Astrocyte (in vitro differentiated cells and primary cell): ENCODE results near the gene CALU.

Experiments used
- CTCF ChIP-seq: IDR thresholded peaks from 2 replicates; pipeline ENCODE4 v1.5.1; 2011; ENCODE audit warnings: low read depth, mild to moderate bottlenecking, inconsistent platforms, low read length, moderate library complexity; ENCODE audit not compliant: insufficient read depth
- EZH2 ChIP-seq: IDR thresholded peaks from 2 replicates; pipeline ENCODE4 v1.6.1; 2012; ENCODE audit warnings: mild to moderate bottlenecking, low read length, inconsistent platforms; ENCODE audit not compliant: insufficient read depth

GRCh38 chr7:128708824-128709223 is 30.3 kb upstream of the CALU start:
- TF ChIP-seq CTCF (no peak), EZH2 (no peak)
